Coronary artery (tissue), 2 donors: ENCODE measurements around the gene KCNQ1.

ENCODE experiments used
- DNase-seq: peaks from one replicate; pipeline ENCODE4 v3.0.0-alpha.2; 2017; ENCODE audit warnings: low spot score
- H3K27ac ChIP-seq, 2 donors: fragments of 200-600 bp; sonication (generic); one replicate each; pipeline ENCODE4 v1.5.1; 2016 to 2019
- H3K4me3 ChIP-seq: fragments of 200-600 bp; sonication (generic); 2 replicates; pipeline ENCODE4 v1.5.1; 2016; ENCODE audit warnings: mild to moderate bottlenecking, moderate library complexity
- CTCF ChIP-seq: fragments of 200-600 bp; sonication (generic); IDR thresholded peaks from one replicate; pipeline ENCODE4 v1.5.1; 2019; ENCODE audit warnings: antibody characterized with exemption

KCNQ1 gene

GRCh38 chr11:2532704-2533586 lies 88.1 kb downstream of the KCNQ1 start:
- DNase-seq: peak; percentile 89
- Histone ChIP-seq H3K27ac (peak overlapping the region in 1 of 2 donors; percentile 2), H3K4me3 (peak overlapping the region; percentile 60)
- TF ChIP-seq CTCF: peak; percentile 98

- DNase-seq: peak; percentile 61
- peak overlapping the region; percentile 60 for H3K4me3 ChIP-seq
Observed at GRCh38 chr11:2533587-2534133, 88.9 kb downstream of the KCNQ1 start.

GRCh38 chr11:2534134-2534956 lies 89.5 kb downstream of the KCNQ1 start:
- no peak for TF ChIP-seq CTCF
- peak; percentile 76 for DNase-seq
- Histone ChIP-seq H3K27ac (no peak overlapping the region), H3K4me3 (no peak overlapping the region)

More at GRCh38 chr11:2533587-2534133, 88.9 kb downstream of the KCNQ1 start:
- no peak for TF ChIP-seq CTCF
- peak overlapping the region in 1 of 2 donors; percentile 2 for H3K27ac ChIP-seq

- TF ChIP-seq CTCF: no peak
- no peak overlapping the region for H3K4me3 ChIP-seq
- H3K27ac ChIP-seq: no peak overlapping the region
- peak; percentile 65 for DNase-seq
Observed at GRCh38 chr11:2534957-2535672, 90.3 kb downstream of the KCNQ1 start.

- peak; percentile 68 for DNase-seq
- Histone ChIP-seq H3K4me3 (no peak overlapping the region), H3K27ac (no peak overlapping the region)
- TF ChIP-seq CTCF: no peak
Observed at GRCh38 chr11:2535673-2536439, 91.0 kb downstream of the KCNQ1 start.

- H3K4me3 ChIP-seq: no peak overlapping the region
- DNase-seq: peak; percentile 43
- no peak for TF ChIP-seq CTCF
- no peak overlapping the region for H3K27ac ChIP-seq
Observed at GRCh38 chr11:2536440-2536989, 91.7 kb downstream of the KCNQ1 start.
